GM19023 (cell line): Measurements from ENCODE around the gene PRSS57.

ENCODE experiments used
- ATAC-seq: cut with Tn5 transposase; IDR thresholded peaks from one replicate; pipeline ENCODE4 v1.9.1; 2021; ENCODE audit warnings: mild to moderate bottlenecking, moderate library complexity; ENCODE audit not compliant: unreplicated experiment

The PRSS57 gene

GRCh38 chr19:653425-653824, 41.8 kb downstream of the PRSS57 start:
- ATAC-seq: no peak

- no peak for ATAC-seq
These were observed 42.5 kb downstream of the PRSS57 start for GRCh38 chr19:652467-653389.

- ATAC-seq: no peak
These were observed 43.3 kb downstream of the PRSS57 start for GRCh38 chr19:651991-652390.

DNA sequence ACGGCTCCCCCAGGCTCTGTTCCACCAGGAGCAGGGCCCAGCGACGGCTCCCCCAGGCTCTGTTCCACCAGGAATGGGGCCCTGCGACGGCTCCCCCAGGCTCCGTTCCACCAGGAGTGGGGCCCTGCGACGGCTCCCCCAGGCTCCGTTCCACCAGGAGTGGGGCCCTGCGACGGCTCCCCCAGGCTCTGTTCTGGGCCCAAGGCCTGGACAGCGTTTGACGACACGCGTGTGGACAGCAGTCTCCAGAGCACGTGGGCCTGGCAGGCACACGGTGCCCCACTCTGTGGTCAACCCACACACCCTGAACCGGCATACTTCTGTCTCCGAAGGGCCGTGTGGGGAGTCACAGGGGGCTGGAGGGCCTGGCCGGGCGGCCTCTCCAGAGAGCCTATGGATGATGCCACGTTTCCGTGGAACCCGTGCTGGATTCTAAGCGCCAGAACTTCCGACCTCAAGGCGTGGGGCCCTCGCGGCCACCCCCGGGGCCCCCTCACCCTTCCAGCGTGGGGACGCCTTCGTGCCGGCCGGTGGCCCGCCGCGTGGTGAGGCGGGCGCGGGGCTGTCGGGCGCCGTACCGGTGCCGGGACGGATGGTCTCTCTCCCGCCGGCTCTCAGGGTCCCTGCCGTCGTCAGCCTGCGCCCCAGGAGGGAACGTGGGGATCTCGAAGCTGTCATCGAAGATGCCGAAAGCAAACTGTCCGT, 44.0 kb downstream of the PRSS57 start:
- no peak for ATAC-seq

DNA sequence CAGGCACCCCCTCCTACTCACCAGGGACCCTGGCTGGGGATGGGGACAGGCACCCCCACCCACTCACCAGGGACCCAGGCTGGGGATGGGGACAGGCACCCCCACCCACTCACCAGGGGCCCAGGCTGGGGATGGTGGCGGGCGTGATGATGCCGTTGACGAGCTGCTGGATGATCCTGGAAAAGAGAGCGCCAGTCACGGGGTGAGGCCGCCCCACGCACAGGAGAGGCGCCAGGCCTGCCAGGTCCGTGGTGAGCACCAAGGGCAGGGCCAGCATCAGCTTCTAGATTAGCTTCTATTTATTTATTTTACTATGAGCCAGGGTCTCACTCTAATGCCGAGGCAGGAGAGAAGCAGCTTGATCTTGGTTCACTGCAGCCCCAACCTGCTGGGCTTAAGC, 45.1 kb downstream of the PRSS57 start:
- no peak for ATAC-seq

DNA sequence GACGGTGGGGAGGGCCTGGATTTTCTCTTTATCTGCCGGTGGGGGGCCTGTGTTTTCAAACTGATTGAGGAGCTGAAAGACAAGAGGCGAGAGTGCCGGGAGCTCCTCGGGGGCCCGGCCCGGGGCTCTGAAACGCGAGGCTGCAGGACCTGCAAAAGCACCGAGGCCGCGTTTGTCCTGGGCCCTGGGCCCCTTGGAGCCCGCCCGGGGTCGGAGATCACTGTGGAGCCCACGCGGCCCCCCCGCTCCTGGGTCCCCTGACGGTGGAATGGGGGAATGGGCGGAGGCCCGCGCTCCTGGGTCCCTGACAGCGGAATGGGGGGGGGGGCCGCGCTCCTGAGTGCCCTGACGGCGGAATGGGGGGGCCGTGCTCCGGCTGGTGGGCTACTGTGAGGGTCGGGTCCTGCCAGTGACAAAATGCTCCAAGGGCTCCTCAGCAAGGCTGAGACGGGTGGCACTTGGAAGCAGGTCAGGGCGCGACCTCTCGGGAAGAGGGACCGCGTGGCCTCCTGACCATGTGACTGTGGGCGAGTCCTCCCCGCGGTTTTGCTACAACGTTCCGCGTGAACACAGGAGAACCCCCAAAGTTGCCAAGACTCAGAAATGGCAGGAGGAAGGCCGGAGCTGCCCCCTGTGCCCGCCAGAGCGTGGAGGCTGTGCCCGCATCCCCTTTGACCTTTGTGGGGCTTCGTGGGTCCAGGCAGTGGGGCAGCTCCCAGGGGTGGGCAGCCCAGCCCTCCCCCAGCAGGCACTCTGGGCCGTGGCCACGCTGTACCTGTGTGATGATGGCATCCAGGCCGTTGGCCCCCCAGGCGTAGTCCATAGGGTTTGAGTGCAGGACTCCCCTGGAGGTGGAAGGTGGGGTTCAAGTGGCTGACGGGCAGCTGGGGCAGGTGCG, 46.1 kb downstream of the PRSS57 start:
- ATAC-seq: no peak

DNA sequence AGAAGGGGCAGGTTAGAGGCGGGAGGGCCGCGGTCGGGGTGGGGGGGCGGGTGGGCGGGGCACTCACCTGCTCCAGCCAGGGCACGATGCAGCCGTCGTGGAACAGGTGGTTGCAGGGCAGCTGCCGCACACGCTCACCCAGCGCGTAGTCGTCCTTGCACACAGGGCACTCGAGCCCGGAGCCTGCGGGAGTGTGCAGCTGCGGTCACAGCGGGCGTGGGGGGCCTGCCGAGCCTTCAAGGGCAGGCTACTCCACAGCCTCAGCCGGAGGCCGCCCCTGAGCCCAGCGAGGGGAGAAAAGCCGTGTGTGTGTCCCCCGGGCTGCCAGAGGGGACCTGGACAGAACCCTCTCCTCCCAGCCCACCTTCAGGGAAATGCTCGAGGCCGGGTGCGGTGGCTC, 46.9 kb downstream of the PRSS57 start:
- no peak for ATAC-seq

DNA sequence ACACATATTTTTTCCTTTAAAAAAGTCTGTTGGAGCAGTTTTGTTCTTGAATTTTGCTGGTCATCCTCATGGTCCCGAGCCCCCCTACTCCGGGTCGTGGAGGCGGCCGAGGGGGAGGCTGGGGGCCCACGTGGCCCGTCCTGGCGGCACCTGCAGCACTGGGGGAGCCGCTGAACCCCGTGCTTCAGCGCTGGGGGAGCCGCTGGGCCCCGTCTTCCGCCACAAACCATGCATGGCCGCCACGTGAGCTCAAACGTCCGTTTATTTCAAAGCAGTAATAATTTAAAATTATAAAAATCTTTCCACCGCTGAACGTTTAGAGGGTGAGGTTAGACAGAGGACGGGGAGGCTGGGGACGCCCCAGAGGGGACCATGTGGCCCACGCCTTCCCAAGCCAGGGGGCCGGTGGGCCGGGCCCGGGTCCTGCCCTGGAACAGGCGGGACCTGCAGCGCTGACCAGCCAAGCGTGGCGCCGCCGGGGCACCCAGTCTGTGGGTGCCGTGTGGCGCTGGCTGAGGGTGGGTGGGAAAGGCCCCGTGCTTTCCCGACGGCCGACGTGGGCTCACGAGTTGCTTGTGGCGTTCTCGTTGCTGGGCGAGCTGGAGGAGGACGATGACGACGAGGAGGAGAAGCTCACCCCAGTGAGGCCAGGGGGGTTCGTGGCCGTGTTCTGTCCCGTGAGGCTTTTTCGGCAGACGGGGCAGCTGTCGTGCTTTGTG, 47.5 kb downstream of the PRSS57 start:
- ATAC-seq: no peak

- ATAC-seq: no peak
These were observed 48.3 kb downstream of the PRSS57 start for GRCh38 chr19:646779-647565.

GRCh38 chr19:645912-646778, 49.1 kb downstream of the PRSS57 start:
- no peak for ATAC-seq

GRCh38 chr19:644789-645188, 50.5 kb downstream of the PRSS57 start:
- no peak for ATAC-seq

GRCh38 chr19:644363-644762, 50.9 kb downstream of the PRSS57 start:
- ATAC-seq: no peak

GRCh38 chr19:643736-644135, 51.5 kb downstream of the PRSS57 start:
- no peak for ATAC-seq

- ATAC-seq: no peak
These were observed 52.2 kb downstream of the PRSS57 start for GRCh38 chr19:642767-643727.

GRCh38 chr19:641702-642101, 53.5 kb downstream of the PRSS57 start:
- ATAC-seq: no peak

- ATAC-seq: no peak
These were observed 54.6 kb downstream of the PRSS57 start for GRCh38 chr19:640606-641189.

DNA sequence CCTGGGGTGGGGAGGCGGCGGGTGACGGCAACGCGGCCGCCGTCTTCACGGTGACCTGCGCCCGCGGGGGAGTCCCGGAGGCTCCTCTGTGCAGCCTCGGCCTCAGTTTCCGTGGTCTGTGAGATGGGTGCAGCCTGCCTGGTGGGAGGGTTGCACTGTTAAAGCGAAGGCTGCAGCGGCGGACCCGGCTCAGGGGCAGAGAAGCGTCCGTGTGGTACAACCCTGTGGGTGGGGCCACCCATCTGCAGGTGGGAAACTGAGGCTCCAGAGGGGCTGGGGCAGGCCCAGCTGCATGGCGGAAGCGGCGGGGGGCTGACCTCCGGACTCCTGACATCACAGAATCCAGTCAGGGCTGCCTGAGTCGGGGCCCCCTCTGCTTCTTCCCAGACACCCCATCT, 55.1 kb downstream of the PRSS57 start:
- no peak for ATAC-seq
